ENCODE results near the gene PDZD2. TPM values are rescaled to one million over a fixed set of nuclear protein-coding genes. Genes with fewer than 3 reads are reported as not detected.
A peak's percentile ranks its signal among the peaks of the same experiment; 100 is the strongest.

Gene PDZD2
- total RNA-seq, 1 donor from 2014 or later, result 23.3 TPM

- no peak overlapping the region for H3K4me3 Mint-ChIP-seq (ENCODE audit: unreplicated experiment)
- H3K4me1 Mint-ChIP-seq (ENCODE audit: low read depth, unreplicated experiment), result no peaks in the 10 kb centered on the region
- peaks cover 9% of the 10 kb centered on the region for H3K36me3 Mint-ChIP-seq (ENCODE audit: unreplicated experiment)
- DNase-seq, result no peak
- H3K27me3 Mint-ChIP-seq (ENCODE audit: unreplicated experiment), result peaks cover 4% of the 10 kb centered on the region
- no peaks in the 10 kb centered on the region for H3K9me3 Mint-ChIP-seq (ENCODE audit: unreplicated experiment)
- no peak for TF ChIP-seq CTCF (IDR thresholded peaks at IDR 0.05; ENCODE audit: partially characterized antibody, unreplicated experiment)
- no peak overlapping the region for H3K27ac Mint-ChIP-seq (ENCODE audit: unreplicated experiment)
Measured at GRCh38 chr5:31824869-31825517, 186.1 kb downstream of the PDZD2 start.

- peak; percentile 41 for TF ChIP-seq CTCF (IDR thresholded peaks at IDR 0.05; ENCODE audit: partially characterized antibody, unreplicated experiment)
- Mint-ChIP-seq H3K4me1 (ENCODE audit: low read depth, unreplicated experiment) (no peaks in the 10 kb centered on the region), H3K4me3 (ENCODE audit: unreplicated experiment) (no peak overlapping the region), H3K9me3 (ENCODE audit: unreplicated experiment) (no peaks in the 10 kb centered on the region), H3K36me3 (ENCODE audit: unreplicated experiment) (peaks cover 12% of the 10 kb centered on the region), H3K27ac (ENCODE audit: unreplicated experiment) (no peak overlapping the region), H3K27me3 (ENCODE audit: unreplicated experiment) (peaks cover 2% of the 10 kb centered on the region)
- DNase-seq, result peak; percentile 27
Measured at GRCh38 chr5:31825518-31826068, 186.7 kb downstream of the PDZD2 start.

- no peak for DNase-seq
- Mint-ChIP-seq H3K27ac (ENCODE audit: unreplicated experiment) (no peak overlapping the region), H3K4me1 (ENCODE audit: low read depth, unreplicated experiment) (no peaks in the 10 kb centered on the region), H3K36me3 (ENCODE audit: unreplicated experiment) (peaks cover 14% of the 10 kb centered on the region), H3K9me3 (ENCODE audit: unreplicated experiment) (no peaks in the 10 kb centered on the region), H3K4me3 (ENCODE audit: unreplicated experiment) (no peak overlapping the region), H3K27me3 (ENCODE audit: unreplicated experiment) (peaks cover 2% of the 10 kb centered on the region)
- no peak for TF ChIP-seq CTCF (IDR thresholded peaks at IDR 0.05; ENCODE audit: partially characterized antibody, unreplicated experiment)
Measured at GRCh38 chr5:31827867-31828266, 188.9 kb downstream of the PDZD2 start.

GRCh38 chr5:31832966-31833365, 194.0 kb downstream of the PDZD2 start:
- H3K4me3 Mint-ChIP-seq (ENCODE audit: unreplicated experiment), result no peak overlapping the region
- no peak overlapping the region for H3K27ac Mint-ChIP-seq (ENCODE audit: unreplicated experiment)
- peaks cover 4% of the 10 kb centered on the region for H3K9me3 Mint-ChIP-seq (ENCODE audit: unreplicated experiment)
- no peak for TF ChIP-seq CTCF (IDR thresholded peaks at IDR 0.05; ENCODE audit: partially characterized antibody, unreplicated experiment)
- H3K4me1 Mint-ChIP-seq (ENCODE audit: low read depth, unreplicated experiment), result no peaks in the 10 kb centered on the region
- peaks cover 11% of the 10 kb centered on the region for H3K36me3 Mint-ChIP-seq (ENCODE audit: unreplicated experiment)
- DNase-seq, result no peak
- peaks cover 1% of the 10 kb centered on the region for H3K27me3 Mint-ChIP-seq (ENCODE audit: unreplicated experiment)

- H3K4me1 Mint-ChIP-seq (ENCODE audit: low read depth, unreplicated experiment), result no peaks in the 10 kb centered on the region
- H3K36me3 Mint-ChIP-seq (ENCODE audit: unreplicated experiment), result peaks cover 5% of the 10 kb centered on the region
- H3K27ac Mint-ChIP-seq (ENCODE audit: unreplicated experiment), result no peak overlapping the region
- H3K9me3 Mint-ChIP-seq (ENCODE audit: unreplicated experiment), result peaks cover 4% of the 10 kb centered on the region
- no peak for TF ChIP-seq CTCF (IDR thresholded peaks at IDR 0.05; ENCODE audit: partially characterized antibody, unreplicated experiment)
- H3K4me3 Mint-ChIP-seq (ENCODE audit: unreplicated experiment), result no peak overlapping the region
- H3K27me3 Mint-ChIP-seq (ENCODE audit: unreplicated experiment), result peaks cover 1% of the 10 kb centered on the region
- no peak for DNase-seq
Measured at GRCh38 chr5:31833710-31834109, 194.8 kb downstream of the PDZD2 start.

All from glutamatergic neuron (in vitro differentiated cells).